AG04450 (cell line): Measurements from ENCODE around the gene CDR2. TPM values are rescaled to one million over a fixed set of nuclear protein-coding genes. Genes with fewer than 3 reads are reported as not detected.
"Not testable (repeated sequence)": the region's sequence is repeated elsewhere in the genome, so short reads cannot be mapped to it uniquely, and the experiment has no call there.

Experiments used
- CTCF ChIA-PET: fragments of 300-600, 350-600 bp; formaldehyde crosslinking; extraction: SDS; loops from one replicate; lab custom pipeline; 2022; ENCODE audit warnings: antibody characterized with exemption, inconsistent platforms; lab: Charles Lee
- POLR2A ChIA-PET: fragments of 350-600 bp; formaldehyde crosslinking; extraction: SDS; loops from one replicate; lab custom pipeline; 2021; ENCODE audit warnings: antibody characterized with exemption, inconsistent platforms; lab: Yijun Ruan, JAX
- DNase-seq: peaks from one replicate; pipeline ENCODE4 v3.0.0-alpha.2; 2011; ENCODE audit warnings: low read depth, low spot score
- H3K27ac ChIP-seq: one replicate; pipeline ENCODE4 v1.5.1; 2012; ENCODE audit warnings: low read depth, low read length, control low read depth
- H3K27me3 ChIP-seq: one replicate; pipeline ENCODE4 v1.6.0; 2012; ENCODE audit warnings: low read length; ENCODE audit not compliant: control insufficient read depth, insufficient read depth
- H3K4me3 ChIP-seq: 2 replicates; pipeline ENCODE4 v1.5.1; 2011; ENCODE audit warnings: mild to moderate bottlenecking, low read depth, low read length, control low read depth
- H3K9me3 ChIP-seq: 2 replicates; pipeline ENCODE4 v1.5.1; 2012; ENCODE audit warnings: low read length; ENCODE audit not compliant: control insufficient read depth, insufficient read depth
- CTCF ChIP-seq: IDR thresholded peaks from 2 replicates; pipeline ENCODE4 v1.5.1; 2011; ENCODE audit warnings: low read depth, low read length, control low read depth, inconsistent platforms
- polyA plus RNA-seq: library from polyadenylated mRNA; depleted of rRNA; stranded (reverse); fragments of >200 nt; gene quantifications from 2 replicates; pipeline ENCODE4 v1.2.3, GENCODE V29; 2011

The CDR2 gene
- polyA plus RNA-seq, 1 experiment, result 138 TPM

DNA sequence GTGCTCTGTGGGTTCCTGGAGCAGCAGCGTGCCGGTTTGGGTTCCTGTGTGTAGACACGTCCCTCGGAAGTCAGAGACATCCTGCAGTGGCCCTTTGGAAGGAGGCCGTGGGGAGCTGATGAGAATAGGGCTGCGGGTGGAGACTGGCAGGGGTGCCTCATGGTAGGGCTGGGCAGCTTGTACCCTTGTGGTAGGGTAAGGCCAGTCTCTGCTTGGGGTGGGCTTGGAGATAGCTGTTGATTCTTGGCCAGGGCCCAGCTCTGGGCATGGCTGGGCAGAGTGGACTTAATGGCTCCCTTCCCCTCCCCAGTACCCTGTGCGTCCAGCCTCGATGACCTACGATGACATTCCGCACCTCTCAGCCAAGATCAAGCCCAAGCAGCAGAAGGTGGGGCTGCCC, 66.6 kb downstream of the CDR2 start:
- Histone ChIP-seq H3K4me3 (no peak overlapping the region), H3K27me3 (no peaks in the 10 kb centered on the region), H3K27ac (no peak overlapping the region), H3K9me3 (no peaks in the 10 kb centered on the region)
- ChIA-PET CTCF (interaction anchor here (2.7 kb wide), 1 partner anchor 8 kb away, joined by 13 read pairs; no protein-coding TSS in a partner anchor), POLR2A (no interaction called here)
- TF ChIP-seq CTCF, result no peak
- DNase-seq, result no peak

DNA sequence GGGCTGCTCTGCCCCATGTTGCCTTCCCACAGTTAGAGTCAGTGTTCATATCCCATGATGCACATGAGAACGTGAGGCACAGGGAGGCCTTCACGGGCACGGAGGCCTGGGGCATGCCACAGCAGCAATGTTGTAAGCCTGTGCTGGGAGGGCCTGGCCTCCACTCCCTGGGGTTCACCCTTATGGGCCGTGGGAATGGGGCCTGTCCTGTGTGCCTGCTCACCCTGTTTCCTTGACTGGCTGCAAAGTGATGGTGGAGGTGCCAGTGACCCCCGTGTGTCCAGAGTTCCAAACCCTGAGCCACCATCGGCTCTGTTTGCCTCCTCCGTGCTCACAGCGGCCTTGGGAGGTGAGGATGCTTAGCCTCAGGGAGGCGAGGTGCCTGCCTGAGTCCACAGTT, 67.6 kb downstream of the CDR2 start:
- ChIA-PET POLR2A (no interaction called here), CTCF (interaction anchor here (1.1 kb wide), 1 partner anchor 14 kb away, joined by 4 read pairs; no protein-coding TSS in a partner anchor)
- Histone ChIP-seq H3K9me3 (no peaks in the 10 kb centered on the region), H3K4me3 (no peak overlapping the region), H3K27ac (no peak overlapping the region), H3K27me3 (no peaks in the 10 kb centered on the region)
- TF ChIP-seq CTCF, result no peak
- DNase-seq, result no peak

DNA sequence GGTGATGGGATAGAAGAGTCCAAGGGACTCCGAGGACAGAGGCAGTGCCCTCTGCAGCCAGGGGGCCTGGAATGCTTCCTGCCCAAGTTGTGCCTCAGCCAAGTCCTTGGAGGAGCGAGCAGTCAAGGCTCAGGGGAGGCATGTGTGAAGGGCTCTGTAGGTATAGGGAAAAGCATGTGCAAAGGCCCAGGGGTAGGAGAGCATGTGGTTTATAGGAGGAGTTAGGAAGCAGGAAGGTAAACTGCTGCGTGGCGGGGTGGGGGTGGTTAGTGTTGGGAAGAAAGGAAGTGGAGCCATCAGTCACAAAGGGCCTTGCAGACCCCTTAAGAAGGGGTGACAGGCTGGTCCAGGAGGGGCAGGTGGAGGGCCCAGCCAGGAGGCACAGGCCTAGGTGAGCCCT, 70.0 kb downstream of the CDR2 start:
- no peaks in the 10 kb centered on the region for H3K9me3 ChIP-seq
- DNase-seq, result no peak
- ChIA-PET POLR2A (no interaction called here), CTCF (no interaction called here)
- H3K4me3 ChIP-seq, result no peak overlapping the region
- no peak for TF ChIP-seq CTCF
- no peak overlapping the region for H3K27ac ChIP-seq
- H3K27me3 ChIP-seq, result no peaks in the 10 kb centered on the region

GRCh38 chr16:22302776-22303363, 71.5 kb downstream of the CDR2 start:
- no peaks in the 10 kb centered on the region for H3K27me3 ChIP-seq
- no peak overlapping the region for H3K27ac ChIP-seq
- POLR2A ChIA-PET, result no interaction called here
- CTCF ChIA-PET, result interaction anchor here (0.8 kb wide), 1 partner anchor 12 kb away, joined by 3 read pairs; no protein-coding TSS in a partner anchor
- no peak overlapping the region for H3K4me3 ChIP-seq
- TF ChIP-seq CTCF, result no peak
- no peak for DNase-seq
- H3K9me3 ChIP-seq, result no peaks in the 10 kb centered on the region; the same call in 1 of the 2 replicates

- POLR2A ChIA-PET, H3K27me3 ChIP-seq, DNase-seq, H3K4me3 ChIP-seq, H3K27ac ChIP-seq, H3K9me3 ChIP-seq: not testable (repeated sequence)
- CTCF ChIA-PET, result interaction anchor here (1.1 to 2.2 kb wide), 11 partner anchors 11 to 109 kb away, joined by 3 to 35 read pairs (median 6); partner anchors contain the start of gene EEF2K
Measured at GRCh38 chr16:22301423-22301822, 73.0 kb downstream of the CDR2 start.
